ENCODE results near the gene NPFFR2.

GRCh38 chr4:71992571-71993312 lies 39.1 kb upstream of the NPFFR2 start:
- TF ChIP-seq POLR2A (IDR thresholded peaks at IDR 0.05) (no peak), CTCF (IDR thresholded peaks at IDR 0.05) (no peak)

All from Peyer's patch (tissue), 4 donors.